ENCODE data around the gene FMC1.
"Not testable (repeated sequence)": the region's sequence is repeated elsewhere in the genome, so short reads cannot be mapped to it uniquely, and the experiment has no call there.

FMC1 gene

GRCh38 chr7:139329119-139329518, 12.0 kb upstream of the FMC1 start:
- no peak overlapping the region for H3K4me3 ChIP-seq (ENCODE audit: low read depth, low read length)
- DNase-seq (ENCODE audit: low read depth), result no peak
- no peak for TF ChIP-seq CTCF (IDR thresholded peaks at IDR 0.05; ENCODE audit: low read depth, low read length, missing control alignments)

GRCh38 chr7:139330333-139331030, 10.7 kb upstream of the FMC1 start:
- no peak for DNase-seq (ENCODE audit: low read depth)
- TF ChIP-seq CTCF (IDR thresholded peaks at IDR 0.05; ENCODE audit: low read depth, low read length, missing control alignments), result no peak
- no peak overlapping the region for H3K4me3 ChIP-seq (ENCODE audit: low read depth, low read length)

GRCh38 chr7:139332697-139333359, 8.3 kb upstream of the FMC1 start:
- H3K4me3 ChIP-seq (ENCODE audit: low read depth, low read length), result no peak overlapping the region
- TF ChIP-seq CTCF (IDR thresholded peaks at IDR 0.05; ENCODE audit: low read depth, low read length, missing control alignments), result no peak
- DNase-seq (ENCODE audit: low read depth), result no peak

- not testable (repeated sequence) for DNase-seq (ENCODE audit: low read depth); H3K4me3 ChIP-seq (ENCODE audit: low read depth, low read length)
Observed at GRCh38 chr7:139333443-139333842, 7.7 kb upstream of the FMC1 start.

- H3K4me3 ChIP-seq (ENCODE audit: low read depth, low read length), result no peak overlapping the region
- DNase-seq (ENCODE audit: low read depth), result no peak
- TF ChIP-seq CTCF (IDR thresholded peaks at IDR 0.05; ENCODE audit: low read depth, low read length, missing control alignments), result no peak
Observed at GRCh38 chr7:139334399-139335150, 6.6 kb upstream of the FMC1 start.

GRCh38 chr7:139339025-139339424, 2.1 kb upstream of the FMC1 start:
- no peak for TF ChIP-seq CTCF (IDR thresholded peaks at IDR 0.05; ENCODE audit: low read depth, low read length, missing control alignments)
- H3K4me3 ChIP-seq (ENCODE audit: low read depth, low read length), result no peak overlapping the region
- no peak for DNase-seq (ENCODE audit: low read depth)

- DNase-seq (ENCODE audit: low read depth), result no peak
- H3K4me3 ChIP-seq (ENCODE audit: low read depth, low read length), result peak overlapping the region; percentile 90
- TF ChIP-seq CTCF (IDR thresholded peaks at IDR 0.05; ENCODE audit: low read depth, low read length, missing control alignments), result no peak
Observed at GRCh38 chr7:139339698-139340036, 1.5 kb upstream of the FMC1 start.

Data from GM12864 (cell line).